Mesendoderm (in vitro differentiated cells): ENCODE measurements around the gene C2orf74.

Experiments used
- DNase-seq: peaks from one replicate; pipeline ENCODE4 v3.0.0; 2013
- H2AK5ac ChIP-seq: 2 replicates; pipeline ENCODE4 v1.6.1; 2013; ENCODE audit warnings: low read length, inconsistent platforms
- H2BK120ac ChIP-seq: 2 replicates; pipeline ENCODE4 v1.6.1; 2013; ENCODE audit warnings: low read depth, mild to moderate bottlenecking, low read length, moderate library complexity, mixed read lengths
- H2BK15ac ChIP-seq: replicated peaks from 2 replicates; pipeline ENCODE4 v1.6.1; 2013; ENCODE audit warnings: low read depth, mild to moderate bottlenecking, moderate library complexity
- H2BK5ac ChIP-seq: 2 replicates; pipeline ENCODE4 v1.6.1; 2013; ENCODE audit warnings: low read length, inconsistent platforms
- H3K18ac ChIP-seq: 2 replicates; pipeline ENCODE4 v1.6.1; 2013; ENCODE audit warnings: mild to moderate bottlenecking, low read length, mixed read lengths
- H3K23ac ChIP-seq: one replicate; pipeline ENCODE4 v1.6.1; 2013; ENCODE audit warnings: low read length
- H3K27ac ChIP-seq: 2 replicates; pipeline ENCODE4 v1.5.1; 2013; ENCODE audit warnings: low read depth, mild to moderate bottlenecking, inconsistent platforms, low read length, moderate library complexity
- H3K27me3 ChIP-seq: 2 replicates; pipeline ENCODE4 v1.6.1; 2013; ENCODE audit warnings: low read length, control low read depth, mild to moderate bottlenecking, inconsistent platforms; ENCODE audit not compliant: insufficient read depth, poor library complexity
- H3K36me3 ChIP-seq: 2 replicates; pipeline ENCODE4 v1.6.1; 2013; ENCODE audit warnings: low read length, inconsistent platforms; ENCODE audit not compliant: control insufficient read depth, insufficient read depth
- H3K4ac ChIP-seq: one replicate; pipeline ENCODE4 v1.6.1; 2013; ENCODE audit warnings: low read depth, mild to moderate bottlenecking, low read length, moderate library complexity
- H3K4me1 ChIP-seq: 2 replicates; pipeline ENCODE4 v1.6.1; 2013; ENCODE audit warnings: low read depth, low read length, inconsistent platforms; ENCODE audit not compliant: control insufficient read depth
- H3K4me2 ChIP-seq: 2 replicates; pipeline ENCODE4 v1.6.1; 2013; ENCODE audit warnings: low read length
- H3K4me3 ChIP-seq: 2 replicates; pipeline ENCODE4 v1.5.1; 2013; ENCODE audit warnings: mild to moderate bottlenecking, low read length
- H3K56ac ChIP-seq: one replicate; pipeline ENCODE4 v1.6.1; 2013; ENCODE audit warnings: low read length
- H3K79me1 ChIP-seq: 2 replicates; pipeline ENCODE4 v1.6.1; 2013; ENCODE audit warnings: low read length, inconsistent platforms
- H3K79me2 ChIP-seq: 2 replicates; pipeline ENCODE4 v1.6.1; 2013; ENCODE audit warnings: mild to moderate bottlenecking, low read length; ENCODE audit not compliant: control insufficient read depth, insufficient read depth
- H3K9ac ChIP-seq: 2 replicates; pipeline ENCODE4 v1.6.1; 2013; ENCODE audit warnings: low read length, inconsistent platforms
- H4K5ac ChIP-seq: one replicate; pipeline ENCODE4 v1.6.1; 2013; ENCODE audit warnings: low read length
- H4K8ac ChIP-seq: one replicate; pipeline ENCODE4 v1.6.1; 2013; ENCODE audit warnings: low read depth, mild to moderate bottlenecking, control low read depth, low read length, moderate library complexity
- WGBS: extraction: QIAGEN DNeasy Blood & Tissue Kit; methylation state at CpG from one replicate; pipeline ENCODE4 v1.1.7; 2013; ENCODE audit warnings: low lambda C conversion rate, missing lambda C conversion rate; ENCODE audit not compliant: insufficient coverage; ENCODE audit errors: extremely low coverage; 5-methylcytosine and 5-hydroxymethylcytosine counted together

The C2orf74 gene

DNA sequence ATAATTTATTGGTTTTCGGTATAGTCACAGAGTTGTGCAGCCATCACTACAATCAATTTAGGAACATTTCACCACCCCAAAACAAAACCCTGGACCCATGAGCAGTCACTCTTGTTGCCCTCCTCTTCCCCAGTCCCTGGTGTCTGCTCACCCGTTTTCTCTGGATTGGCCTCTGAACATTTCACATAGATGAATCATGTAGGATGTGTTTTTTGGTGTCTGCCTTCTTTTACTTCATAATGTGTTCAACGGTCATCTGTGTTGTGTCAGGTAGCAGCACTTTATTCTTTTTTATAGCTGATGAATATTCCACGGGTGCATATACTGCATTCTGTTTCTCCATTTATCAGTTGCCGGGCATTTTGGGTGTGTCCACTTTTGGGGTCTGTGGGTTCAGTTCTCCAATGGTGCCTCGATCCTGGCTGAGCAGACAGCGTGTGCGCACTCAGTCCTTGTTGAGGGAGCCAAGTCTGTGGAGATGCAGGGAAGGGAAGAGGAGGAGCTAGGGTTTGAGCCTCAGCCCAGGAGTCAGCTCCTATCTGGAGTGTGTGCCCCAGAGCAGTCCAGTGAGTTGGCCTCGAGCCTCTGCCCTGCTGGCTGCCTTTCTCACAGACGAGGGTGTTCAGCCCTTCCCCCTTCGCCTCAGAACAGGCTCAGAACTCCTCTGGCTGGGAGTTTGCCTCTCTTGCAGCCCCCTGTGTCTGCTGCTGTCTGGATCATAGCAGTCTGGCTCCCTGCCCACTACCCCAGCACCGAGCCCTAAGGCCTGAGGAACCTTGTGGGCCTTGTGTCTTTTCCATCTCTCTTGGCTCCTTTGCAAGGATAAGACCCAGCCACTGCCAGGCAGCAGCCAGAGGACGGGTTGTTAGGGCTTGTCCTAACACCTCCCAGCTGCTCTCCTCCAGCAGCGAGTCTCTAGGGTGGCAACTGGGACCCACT is 18.0 kb downstream of the C2orf74 start:
- Histone ChIP-seq H3K79me1 (peaks cover 27% of the 10 kb centered on the region), H3K56ac (peak overlapping the region; percentile 73), H3K27me3 (no peaks in the 10 kb centered on the region), H2AK5ac (no peak overlapping the region), H3K4ac (no peak overlapping the region), H3K18ac (no peak overlapping the region), H3K9ac (peak overlapping the region; percentile 60), H3K27ac (no peak overlapping the region), H2BK120ac (no peak overlapping the region), H3K36me3 (peaks cover 11% of the 10 kb centered on the region), H3K79me2 (peaks cover 15% of the 10 kb centered on the region), H4K8ac (no peak overlapping the region), H3K23ac (no peak overlapping the region), H2BK5ac (no peak overlapping the region), H3K4me3 (no peak overlapping the region), H4K5ac (no peak overlapping the region), H3K4me2 (peak overlapping the region; percentile 31), H3K4me1 (peaks cover 18% of the 10 kb centered on the region), H2BK15ac (no peak overlapping the region)
- no CpG with 5 or more reads among the region's 14 CpGs for WGBS
- no peak for DNase-seq

DNA sequence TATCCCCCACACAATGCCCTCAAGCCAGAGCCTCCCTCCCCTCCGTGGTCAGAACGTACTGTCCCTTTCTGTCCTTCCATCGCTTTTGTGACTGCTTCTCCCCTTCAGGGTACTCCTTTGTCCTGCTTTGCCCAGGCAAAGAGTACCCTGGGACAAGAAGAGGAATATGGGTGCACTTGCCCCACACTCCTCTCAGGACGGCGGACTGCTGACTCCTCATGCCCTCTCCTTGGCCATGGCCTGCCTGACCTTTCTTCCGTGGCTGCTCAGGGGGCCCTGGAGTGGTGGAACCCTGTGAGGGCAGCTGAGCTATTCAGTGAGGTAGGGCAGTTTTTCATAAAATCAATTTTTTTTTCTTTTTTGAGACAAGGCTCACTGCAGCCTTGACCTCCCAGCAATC is 18.7 kb downstream of the C2orf74 start:
- no peak overlapping the region for H3K4ac ChIP-seq
- H3K27ac ChIP-seq = no peak overlapping the region

DNA sequence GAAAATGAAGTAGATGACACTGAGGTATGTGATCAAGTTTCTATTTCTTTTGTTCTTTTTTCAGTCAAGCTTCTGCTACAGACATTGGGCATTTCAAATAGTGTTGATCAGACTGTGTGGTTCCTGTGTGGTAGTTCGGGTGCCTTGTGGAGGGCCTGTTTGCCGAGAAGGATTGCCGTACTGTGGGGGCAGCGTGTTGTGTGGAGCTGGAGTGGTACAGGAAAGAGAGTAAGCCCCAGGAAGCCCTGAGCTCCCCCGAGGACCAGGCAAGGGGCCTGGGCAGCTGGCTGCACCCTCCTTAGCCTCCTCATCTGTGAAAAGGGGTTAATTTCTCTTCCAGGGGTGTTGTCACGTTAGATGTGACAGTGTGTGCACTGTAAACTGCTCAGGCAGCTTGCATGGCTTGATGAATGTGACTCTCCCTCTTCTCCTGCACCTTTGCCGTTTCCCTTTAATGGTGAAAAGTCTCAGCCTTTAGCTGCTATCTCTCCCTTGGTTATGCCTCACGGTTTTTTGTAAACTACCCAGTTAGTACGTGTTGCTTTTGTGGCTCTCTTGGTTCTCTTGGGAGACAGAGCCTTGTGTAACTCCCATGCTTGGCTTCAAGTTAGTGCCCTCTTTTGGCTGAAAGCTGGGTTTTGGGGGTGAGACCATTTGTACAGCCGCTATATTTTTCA is 19.5 kb downstream of the C2orf74 start:
- H2BK15ac ChIP-seq = no peak overlapping the region
- no peak overlapping the region for H3K4ac ChIP-seq
- no peak overlapping the region for H2BK5ac ChIP-seq
- no peak overlapping the region for H3K27ac ChIP-seq
- no peak overlapping the region for H3K4me2 ChIP-seq
- H3K18ac ChIP-seq = no peak overlapping the region
- WGBS = no CpG with 5 or more reads among the region's 10 CpGs
- H3K27me3 ChIP-seq = no peaks in the 10 kb centered on the region
- H3K23ac ChIP-seq = no peak overlapping the region
- H3K36me3 ChIP-seq = peaks cover 14% of the 10 kb centered on the region
- H3K79me1 ChIP-seq = peaks cover 27% of the 10 kb centered on the region
- H3K9ac ChIP-seq = no peak overlapping the region
- H3K4me3 ChIP-seq = no peak overlapping the region
- no peak overlapping the region for H2AK5ac ChIP-seq
- H4K8ac ChIP-seq = no peak overlapping the region
- peaks cover 15% of the 10 kb centered on the region for H3K4me1 ChIP-seq
- H3K56ac ChIP-seq = peak overlapping the region; percentile 2
- no peak overlapping the region for H4K5ac ChIP-seq
- DNase-seq = no peak
- no peak overlapping the region for H2BK120ac ChIP-seq
- H3K79me2 ChIP-seq = peaks cover 15% of the 10 kb centered on the region

More for the DNA sequence above, 18.7 kb downstream of the C2orf74 start:
- H2AK5ac ChIP-seq = no peak overlapping the region
- H3K4me2 ChIP-seq = no peak overlapping the region
- H2BK5ac ChIP-seq = no peak overlapping the region
- WGBS = no CpG with 5 or more reads among the region's 6 CpGs
- H3K4me3 ChIP-seq = no peak overlapping the region
- peaks cover 15% of the 10 kb centered on the region for H3K79me2 ChIP-seq
- no peak overlapping the region for H4K8ac ChIP-seq
- H3K4me1 ChIP-seq = peaks cover 18% of the 10 kb centered on the region
- peaks cover 27% of the 10 kb centered on the region for H3K79me1 ChIP-seq
- H4K5ac ChIP-seq = no peak overlapping the region
- peak overlapping the region; percentile 60 for H3K9ac ChIP-seq
- no peak overlapping the region for H3K23ac ChIP-seq
- DNase-seq = no peak
- H2BK15ac ChIP-seq = no peak overlapping the region
- H2BK120ac ChIP-seq = no peak overlapping the region
- H3K36me3 ChIP-seq = peaks cover 14% of the 10 kb centered on the region
- H3K27me3 ChIP-seq = no peaks in the 10 kb centered on the region
- H3K18ac ChIP-seq = no peak overlapping the region
- H3K56ac ChIP-seq = peak overlapping the region; percentile 18

DNA sequence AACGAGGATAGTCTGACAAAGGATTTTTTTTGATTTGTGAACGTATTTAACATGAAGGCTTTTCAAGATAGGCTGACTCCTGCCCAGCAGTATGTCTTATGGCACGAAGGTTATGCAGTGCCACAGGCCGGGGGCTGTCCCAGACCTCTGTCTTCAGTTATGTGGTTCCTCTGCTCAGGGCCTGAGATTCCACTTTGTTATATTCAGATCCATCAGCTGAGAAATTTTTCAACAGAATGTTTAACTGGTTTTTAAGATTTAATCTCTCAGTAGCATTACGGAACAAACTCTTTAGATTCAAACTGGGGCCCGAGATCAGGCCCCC is 20.0 kb downstream of the C2orf74 start:
- Histone ChIP-seq H2AK5ac (no peak overlapping the region), H2BK15ac (no peak overlapping the region), H3K56ac (no peak overlapping the region), H4K5ac (no peak overlapping the region), H3K36me3 (peaks cover 16% of the 10 kb centered on the region), H4K8ac (no peak overlapping the region), H3K4me2 (no peak overlapping the region), H3K4me1 (peaks cover 14% of the 10 kb centered on the region), H3K23ac (no peak overlapping the region), H3K9ac (no peak overlapping the region), H3K79me2 (peaks cover 15% of the 10 kb centered on the region), H3K4ac (no peak overlapping the region), H2BK120ac (no peak overlapping the region), H3K4me3 (no peak overlapping the region), H3K27ac (no peak overlapping the region), H3K27me3 (no peaks in the 10 kb centered on the region), H2BK5ac (no peak overlapping the region), H3K79me1 (peaks cover 27% of the 10 kb centered on the region), H3K18ac (no peak overlapping the region)
- WGBS = no CpG with 5 or more reads among the region's 6 CpGs
- DNase-seq = no peak

DNA sequence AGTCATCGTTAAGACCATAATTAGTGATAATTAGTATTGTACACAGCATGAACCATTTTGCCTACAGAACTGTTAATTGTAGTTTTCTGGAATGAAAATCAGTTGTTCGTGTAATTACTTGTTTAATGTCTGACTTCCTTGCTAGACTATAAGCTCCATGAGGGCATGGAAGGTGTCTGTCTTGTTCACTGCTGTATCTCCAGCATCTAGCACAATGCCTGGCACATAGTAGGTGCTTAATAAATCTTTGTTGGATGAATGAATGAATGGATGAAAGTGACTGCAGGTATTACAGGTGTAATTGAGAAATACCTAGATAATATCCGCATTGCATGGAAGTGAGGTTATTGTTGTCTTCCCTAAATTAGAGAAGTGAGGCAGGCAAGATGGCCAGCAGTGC is 21.8 kb downstream of the C2orf74 start:
- H4K5ac ChIP-seq = no peak overlapping the region
- H2BK15ac ChIP-seq = no peak overlapping the region
- H3K23ac ChIP-seq = no peak overlapping the region
- H3K79me2 ChIP-seq = peaks cover 8% of the 10 kb centered on the region
- no peak for DNase-seq
- H3K18ac ChIP-seq = no peak overlapping the region
- no CpG with 5 or more reads among the region's 3 CpGs for WGBS
- H3K27me3 ChIP-seq = no peaks in the 10 kb centered on the region
- no peak overlapping the region for H2BK5ac ChIP-seq
- no peak overlapping the region for H3K4ac ChIP-seq
- no peak overlapping the region for H3K56ac ChIP-seq
- H2AK5ac ChIP-seq = no peak overlapping the region
- H4K8ac ChIP-seq = no peak overlapping the region
- H3K27ac ChIP-seq = no peak overlapping the region
- no peak overlapping the region for H3K4me2 ChIP-seq
- H3K4me3 ChIP-seq = no peak overlapping the region
- H3K4me1 ChIP-seq = peaks cover 10% of the 10 kb centered on the region
- no peak overlapping the region for H2BK120ac ChIP-seq
- H3K36me3 ChIP-seq = peaks cover 23% of the 10 kb centered on the region
- no peak overlapping the region for H3K9ac ChIP-seq
- peaks cover 18% of the 10 kb centered on the region for H3K79me1 ChIP-seq
